Measurements from ENCODE around the gene CPS1.

GRCh38 chr2:210555555-210555954 lies 844 bp upstream of the CPS1 start:
- TF ChIP-seq POLR2A (IDR thresholded peaks at IDR 0.05; ENCODE audit: low read length) = no peak
- no peak for TF ChIP-seq GATA1 (IDR thresholded peaks at IDR 0.05; ENCODE audit: low read depth, low read length)
